ENCODE measurements around the gene SLC25A39. TPM values are rescaled to one million over a fixed set of nuclear protein-coding genes. Genes with fewer than 3 reads are reported as not detected.

SLC25A39 gene
- total and polyA plus RNA-seq, 2 experiments from 2014 or later: 92.7 to 179 TPM

- H3K36me3 ChIP-seq (replicated peaks; ENCODE audit: insufficient read depth, low read depth): no peaks in the 10 kb centered on the region
- no peaks in the 10 kb centered on the region for H3K9me3 ChIP-seq (ENCODE audit: low read depth)
- H3K4me1 ChIP-seq (ENCODE audit: insufficient read depth): no peaks in the 10 kb centered on the region
- no peak overlapping the region for H3K27ac ChIP-seq
- H3K79me2 ChIP-seq: no peaks in the 10 kb centered on the region
- no peak for DNase-seq (ENCODE audit: low spot score)
- H3K4me2 ChIP-seq: no peak overlapping the region
- no peak for TF ChIP-seq CTCF (IDR thresholded peaks at IDR 0.05; ENCODE audit: poor library complexity)
- TF ChIP-seq EZH2phosphoT487 (IDR thresholded peaks at IDR 0.05; ENCODE audit: low read depth, severe bottlenecking, unreplicated experiment): no peak
- TF ChIP-seq EZH2 (IDR thresholded peaks at IDR 0.05; ENCODE audit: borderline replicate concordance): no peak
- no peak overlapping the region for H3K4me3 ChIP-seq
- no peaks in the 10 kb centered on the region for H4K20me1 ChIP-seq (ENCODE audit: insufficient read depth, poor library complexity, severe bottlenecking)
- no peaks in the 10 kb centered on the region for H3K27me3 ChIP-seq
- no peak overlapping the region for H2AFZ ChIP-seq
- no peaks in the 10 kb centered on the region for H3K9me2 ChIP-seq (replicated peaks; ENCODE audit: insufficient read depth)
- 76% methylated on average over 12 of the region's 12 CpGs for WGBS (ENCODE audit: low lambda C conversion rate, missing lambda C conversion rate)
Observed at GRCh38 chr17:44280392-44280937, 44.2 kb downstream of the SLC25A39 start.

DNA sequence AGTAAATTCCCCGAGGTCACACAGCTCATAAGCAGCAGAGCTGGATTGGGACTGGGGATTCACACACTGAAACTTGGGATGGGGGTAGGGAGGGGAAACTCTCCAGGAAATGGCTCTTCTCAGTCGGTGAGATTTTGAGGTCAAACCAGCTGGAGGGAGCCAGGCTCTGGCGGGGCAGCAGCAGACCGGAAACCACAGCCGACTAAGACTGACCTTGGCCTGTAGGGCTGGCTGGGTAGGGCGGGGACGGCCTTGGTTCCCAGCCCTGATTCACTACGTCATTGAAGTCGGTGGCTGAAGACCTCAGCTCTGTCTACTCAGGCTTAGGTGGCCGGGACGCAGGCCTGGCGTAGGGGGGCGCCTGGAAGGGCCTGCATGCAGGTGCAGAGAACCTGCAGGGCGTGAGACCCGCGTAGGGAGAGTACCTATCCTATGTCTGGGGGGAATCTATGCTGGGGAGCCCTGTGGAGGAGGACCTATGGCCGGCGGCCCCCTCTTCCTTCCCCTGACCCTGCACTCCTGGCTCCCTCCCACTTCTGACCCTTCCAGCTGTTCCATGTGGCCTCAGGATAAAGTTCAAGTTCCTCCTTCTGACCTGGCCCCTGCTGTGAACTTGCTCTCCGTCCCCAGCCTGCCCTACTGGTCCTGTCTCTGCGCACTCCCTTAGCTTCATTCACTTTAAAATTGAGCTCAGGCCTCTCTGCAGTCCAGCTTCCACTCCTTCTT lies 44.8 kb downstream of the SLC25A39 start:
- Histone ChIP-seq H3K4me1 (ENCODE audit: insufficient read depth) (no peaks in the 10 kb centered on the region), H3K79me2 (no peaks in the 10 kb centered on the region), H3K27me3 (no peaks in the 10 kb centered on the region), H3K9me2 (replicated peaks; ENCODE audit: insufficient read depth) (no peaks in the 10 kb centered on the region), H4K20me1 (ENCODE audit: insufficient read depth, poor library complexity, severe bottlenecking) (no peaks in the 10 kb centered on the region), H3K4me3 (no peak overlapping the region), H3K4me2 (no peak overlapping the region), H2AFZ (no peak overlapping the region), H3K27ac (no peak overlapping the region), H3K9me3 (ENCODE audit: low read depth) (no peaks in the 10 kb centered on the region), H3K36me3 (replicated peaks; ENCODE audit: insufficient read depth, low read depth) (no peaks in the 10 kb centered on the region)
- TF ChIP-seq EZH2phosphoT487 (IDR thresholded peaks at IDR 0.05; ENCODE audit: low read depth, severe bottlenecking, unreplicated experiment) (no peak), EZH2 (IDR thresholded peaks at IDR 0.05; ENCODE audit: borderline replicate concordance) (no peak), CTCF (IDR thresholded peaks at IDR 0.05; ENCODE audit: poor library complexity) (no peak)
- 47% methylated on average over 20 of the region's 20 CpGs for WGBS (ENCODE audit: low lambda C conversion rate, missing lambda C conversion rate)
- peak; percentile 59 for DNase-seq (ENCODE audit: low spot score)

- H3K4me2 ChIP-seq: no peak overlapping the region
- H3K9me2 ChIP-seq (replicated peaks; ENCODE audit: insufficient read depth): no peaks in the 10 kb centered on the region
- WGBS (ENCODE audit: low lambda C conversion rate, missing lambda C conversion rate): 100% methylated on average over 2 of the region's 2 CpGs
- H3K4me1 ChIP-seq (ENCODE audit: insufficient read depth): no peaks in the 10 kb centered on the region
- TF ChIP-seq EZH2phosphoT487 (IDR thresholded peaks at IDR 0.05; ENCODE audit: low read depth, severe bottlenecking, unreplicated experiment) (no peak), EZH2 (IDR thresholded peaks at IDR 0.05; ENCODE audit: borderline replicate concordance) (no peak), CTCF (IDR thresholded peaks at IDR 0.05; ENCODE audit: poor library complexity) (no peak)
- no peaks in the 10 kb centered on the region for H3K36me3 ChIP-seq (replicated peaks; ENCODE audit: insufficient read depth, low read depth)
- no peaks in the 10 kb centered on the region for H3K27me3 ChIP-seq
- H3K27ac ChIP-seq: no peak overlapping the region
- no peak for DNase-seq (ENCODE audit: low spot score)
- no peaks in the 10 kb centered on the region for H4K20me1 ChIP-seq (ENCODE audit: insufficient read depth, poor library complexity, severe bottlenecking)
- no peak overlapping the region for H2AFZ ChIP-seq
- no peak overlapping the region for H3K4me3 ChIP-seq
- no peaks in the 10 kb centered on the region for H3K79me2 ChIP-seq
- H3K9me3 ChIP-seq (ENCODE audit: low read depth): no peaks in the 10 kb centered on the region
Observed at GRCh38 chr17:44279346-44279665, 45.3 kb downstream of the SLC25A39 start.
